Endometrial microvascular endothelial cells (primary cell): ENCODE results near the gene KLHL34. TPM values are rescaled to one million over a fixed set of nuclear protein-coding genes. Genes with fewer than 3 reads are reported as not detected.

Experiments
- in situ Hi-C: cut with HindIII; loops from 2 replicates; pipeline ENCODE4 v1.10.0; 2017; ENCODE audit warnings: low sequenced_read_pairs, low pct_unique_long_range_greater_than_20kb; ENCODE audit errors: inconsistent ontology term
- total RNA-seq: library from RNA; depleted of rRNA; stranded (reverse); fragments of >200 nt; gene quantifications from one replicate; pipeline ENCODE4 v1.2.3, GENCODE V29; 2015; ENCODE audit errors: inconsistent ontology term

KLHL34 gene
- not detected for total RNA-seq

- in situ Hi-C loops, result no loop called here
Observed at GRCh38 chrX:21658152-21658737, at the start of gene KLHL34. KLHL34 (minus strand) TSS chrX:21658330; CDS start chrX:21657788, 542 bp downstream.

GRCh38 chrX:21705225-21705624 lies 47.1 kb upstream of the KLHL34 start:
- in situ Hi-C loops, result no loop called here

- in situ Hi-C loops, result no loop called here
Observed at GRCh38 chrX:21702725-21703124, 44.6 kb upstream of the KLHL34 start.

GRCh38 chrX:21700967-21701366 lies 42.8 kb upstream of the KLHL34 start:
- in situ Hi-C loops, result no loop called here

- in situ Hi-C loops, result no loop called here
Observed at GRCh38 chrX:21700275-21700674, 42.1 kb upstream of the KLHL34 start.

- in situ Hi-C loops, result no loop called here
Observed at GRCh38 chrX:21699136-21699535, 41.0 kb upstream of the KLHL34 start.

- in situ Hi-C loops, result no loop called here
Observed at GRCh38 chrX:21698272-21698671, 40.1 kb upstream of the KLHL34 start.

GRCh38 chrX:21691512-21692018 lies 33.4 kb upstream of the KLHL34 start:
- in situ Hi-C loops, result no loop called here

GRCh38 chrX:21683941-21684340 lies 25.8 kb upstream of the KLHL34 start:
- in situ Hi-C loops, result no loop called here

GRCh38 chrX:21678048-21678612 lies 20.0 kb upstream of the KLHL34 start:
- in situ Hi-C loops, result no loop called here

GRCh38 chrX:21675931-21676330 lies 17.8 kb upstream of the KLHL34 start:
- in situ Hi-C loops, result no loop called here

- in situ Hi-C loops, result no loop called here
Observed at GRCh38 chrX:21674430-21675186, 16.5 kb upstream of the KLHL34 start.

GRCh38 chrX:21666679-21667078 lies 8.5 kb upstream of the KLHL34 start:
- in situ Hi-C loops, result no loop called here

- in situ Hi-C loops, result no loop called here
Observed at GRCh38 chrX:21666252-21666651, 8.1 kb upstream of the KLHL34 start.

- in situ Hi-C loops, result no loop called here
Observed at GRCh38 chrX:21662761-21663160, 4.6 kb upstream of the KLHL34 start.

GRCh38 chrX:21661316-21661715 lies 3.2 kb upstream of the KLHL34 start:
- in situ Hi-C loops, result no loop called here

GRCh38 chrX:21660156-21660555 lies 2.0 kb upstream of the KLHL34 start:
- in situ Hi-C loops, result no loop called here

- in situ Hi-C loops, result no loop called here
Observed at GRCh38 chrX:21659320-21659719, 1.2 kb upstream of the KLHL34 start.

GRCh38 chrX:21658746-21659145 lies 616 bp upstream of the KLHL34 start:
- in situ Hi-C loops, result no loop called here
